Nephron progenitor cell (in vitro differentiated cells): ENCODE measurements around the gene PAAF1.

Experiments
- DNase-seq: peaks from one replicate; pipeline ENCODE4 v3.0.0; 2021
- H3K27ac Mint-ChIP-seq: 2 replicates; pipeline ENCODE4 v1.8.0; 2021; ENCODE audit warnings: mild to moderate bottlenecking, moderate library complexity, mixed read lengths
- H3K27me3 Mint-ChIP-seq: 2 replicates; pipeline ENCODE4 v1.8.0; 2021; ENCODE audit warnings: mild to moderate bottlenecking, low read depth, mixed read lengths; ENCODE audit not compliant: poor library complexity
- H3K36me3 Mint-ChIP-seq: 2 replicates; pipeline ENCODE4 v1.8.0; 2021; ENCODE audit warnings: low read depth, mixed read lengths
- H3K4me1 Mint-ChIP-seq: 2 replicates; pipeline ENCODE4 v1.8.0; 2021; ENCODE audit warnings: mixed read lengths
- H3K4me3 Mint-ChIP-seq: 2 replicates; pipeline ENCODE4 v1.8.0; 2021; ENCODE audit warnings: mild to moderate bottlenecking, moderate library complexity, mixed read lengths
- H3K9me3 Mint-ChIP-seq: 2 replicates; pipeline ENCODE4 v1.8.0; 2021; ENCODE audit warnings: mild to moderate bottlenecking, moderate library complexity, mixed read lengths
- TF ChIP-seq, protein P1 (sequence below): fragments of 200-600 bp; sonication (generic); IDR thresholded peaks from 2 replicates; pipeline ENCODE4 v1.5.0; 2021; ENCODE audit warnings: antibody characterized with exemption

The PAAF1 gene

DNA sequence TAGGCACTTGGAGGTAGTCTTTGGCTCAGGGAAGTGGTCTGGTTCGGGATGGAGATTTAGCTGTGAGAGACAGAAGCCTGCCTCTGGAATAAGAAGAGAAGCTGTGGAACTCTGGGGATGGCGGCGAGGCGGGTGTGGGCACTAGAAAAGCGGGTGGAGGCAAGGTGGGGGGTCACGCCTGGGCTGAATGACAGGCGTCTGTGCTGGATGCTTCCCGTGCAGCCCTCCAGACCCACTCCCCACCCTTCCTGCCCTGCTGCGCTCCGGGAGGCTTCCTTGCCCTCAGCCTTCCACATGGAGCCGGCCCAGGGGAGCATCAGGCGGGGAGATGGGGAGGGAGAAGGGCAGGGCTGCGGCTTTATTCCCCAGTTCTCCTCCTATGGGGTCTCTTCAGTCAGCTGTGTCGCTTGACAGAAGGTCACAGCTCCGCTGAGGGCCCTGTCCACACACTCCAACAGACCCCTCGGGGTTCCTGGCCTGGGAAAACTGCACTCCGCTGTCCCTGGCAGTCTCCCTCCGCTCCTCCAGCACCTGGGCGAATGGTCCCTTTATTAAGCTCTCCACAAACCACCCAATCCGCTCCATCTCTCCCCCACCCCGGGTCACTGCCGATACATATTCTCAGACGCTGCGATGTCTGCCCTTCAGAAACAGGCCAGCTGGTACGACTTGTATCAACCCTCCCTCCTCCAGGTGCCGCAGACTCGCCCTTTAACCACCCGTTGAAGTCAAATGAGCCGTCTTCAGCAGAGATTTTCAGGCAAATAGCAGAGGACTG lies 80.3 kb downstream of the PAAF1 start:
- Mint-ChIP-seq H3K9me3 (no peaks in the 10 kb centered on the region), H3K36me3 (no peaks in the 10 kb centered on the region), H3K27ac (peak overlapping the region; percentile 50), H3K4me3 (no peak overlapping the region), H3K27me3 (peaks cover 15% of the 10 kb centered on the region), H3K4me1 (peaks cover 46% of the 10 kb centered on the region)
- TF ChIP-seq, protein P1, sequence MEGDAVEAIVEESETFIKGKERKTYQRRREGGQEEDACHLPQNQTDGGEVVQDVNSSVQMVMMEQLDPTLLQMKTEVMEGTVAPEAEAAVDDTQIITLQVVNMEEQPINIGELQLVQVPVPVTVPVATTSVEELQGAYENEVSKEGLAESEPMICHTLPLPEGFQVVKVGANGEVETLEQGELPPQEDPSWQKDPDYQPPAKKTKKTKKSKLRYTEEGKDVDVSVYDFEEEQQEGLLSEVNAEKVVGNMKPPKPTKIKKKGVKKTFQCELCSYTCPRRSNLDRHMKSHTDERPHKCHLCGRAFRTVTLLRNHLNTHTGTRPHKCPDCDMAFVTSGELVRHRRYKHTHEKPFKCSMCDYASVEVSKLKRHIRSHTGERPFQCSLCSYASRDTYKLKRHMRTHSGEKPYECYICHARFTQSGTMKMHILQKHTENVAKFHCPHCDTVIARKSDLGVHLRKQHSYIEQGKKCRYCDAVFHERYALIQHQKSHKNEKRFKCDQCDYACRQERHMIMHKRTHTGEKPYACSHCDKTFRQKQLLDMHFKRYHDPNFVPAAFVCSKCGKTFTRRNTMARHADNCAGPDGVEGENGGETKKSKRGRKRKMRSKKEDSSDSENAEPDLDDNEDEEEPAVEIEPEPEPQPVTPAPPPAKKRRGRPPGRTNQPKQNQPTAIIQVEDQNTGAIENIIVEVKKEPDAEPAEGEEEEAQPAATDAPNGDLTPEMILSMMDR: no peak
- DNase-seq: no peak

DNA sequence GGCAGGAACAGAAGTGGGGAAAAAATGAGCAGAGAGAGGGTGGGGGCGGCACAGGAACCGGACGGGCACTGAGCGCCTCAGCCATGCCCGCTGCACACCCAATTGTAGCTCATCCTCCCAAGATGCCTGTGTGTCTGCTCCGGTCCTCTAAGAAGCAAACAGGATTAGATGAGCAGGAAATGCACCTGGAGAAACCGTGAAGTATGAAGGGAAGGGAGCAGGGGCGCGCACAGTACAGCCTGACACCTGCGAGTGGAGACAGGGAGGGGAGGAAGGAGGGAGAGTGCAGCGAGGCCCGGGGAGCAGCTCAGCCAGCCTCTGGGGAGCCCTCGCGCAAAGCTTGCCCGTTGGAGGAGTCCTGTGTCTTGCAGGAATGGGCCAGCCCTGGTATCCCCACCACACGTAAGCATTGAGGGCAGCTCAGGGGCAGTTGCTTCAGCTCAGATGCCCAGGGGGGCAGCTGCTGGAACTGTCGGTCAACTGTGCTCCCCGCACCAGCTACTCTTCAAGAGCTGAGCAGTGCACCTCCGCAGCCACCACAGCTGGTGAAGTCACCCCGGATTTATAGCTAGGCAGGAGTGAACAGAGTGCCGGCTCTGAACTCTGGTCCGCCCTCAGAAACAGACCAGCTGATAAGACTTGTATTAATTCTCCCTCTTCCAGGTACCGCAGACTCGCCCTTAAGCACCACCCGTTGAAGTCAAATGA lies 81.0 kb downstream of the PAAF1 start:
- H3K36me3 Mint-ChIP-seq: no peaks in the 10 kb centered on the region
- DNase-seq: no peak
- H3K27ac Mint-ChIP-seq: peak overlapping the region; percentile 57
- H3K4me1 Mint-ChIP-seq: peaks cover 38% of the 10 kb centered on the region
- H3K9me3 Mint-ChIP-seq: no peaks in the 10 kb centered on the region
- no peak overlapping the region for H3K4me3 Mint-ChIP-seq
- TF ChIP-seq, protein P1: no peak
- peaks cover 22% of the 10 kb centered on the region for H3K27me3 Mint-ChIP-seq

DNA sequence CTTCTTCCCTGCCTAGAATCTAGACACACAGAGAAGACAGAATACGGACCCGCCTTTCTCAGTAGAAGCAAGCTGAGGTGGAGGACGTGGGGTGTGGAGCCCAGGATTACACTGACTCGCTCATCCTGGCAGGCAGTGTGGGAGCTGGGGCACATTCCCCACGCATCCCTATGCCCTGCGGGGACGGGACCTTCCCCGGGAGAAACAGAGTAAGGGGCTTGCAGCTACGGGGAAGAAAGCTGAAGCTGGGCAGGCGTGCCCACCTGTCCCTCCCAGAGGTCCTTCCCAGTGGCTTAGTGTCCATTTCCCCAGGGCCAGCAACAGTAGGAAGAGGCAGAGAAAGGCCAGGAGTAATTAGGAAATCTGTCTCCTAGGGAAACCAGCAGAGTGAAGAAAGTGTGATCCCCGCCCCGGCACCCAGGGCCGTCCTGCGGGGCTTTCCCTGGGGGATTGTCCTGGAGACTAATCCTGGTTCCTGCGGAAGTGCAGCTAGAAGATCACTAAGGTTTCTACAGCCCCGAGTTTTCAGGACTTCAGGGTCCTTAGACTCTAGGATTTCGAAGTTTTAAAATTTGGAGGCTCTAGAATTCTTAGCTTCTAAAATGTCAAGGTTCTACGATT lies 81.8 kb downstream of the PAAF1 start:
- TF ChIP-seq, protein P1: no peak
- DNase-seq: no peak
- Mint-ChIP-seq H3K27ac (peak overlapping the region; percentile 57), H3K9me3 (no peaks in the 10 kb centered on the region), H3K4me1 (peaks cover 30% of the 10 kb centered on the region), H3K36me3 (no peaks in the 10 kb centered on the region), H3K27me3 (peaks cover 19% of the 10 kb centered on the region), H3K4me3 (no peak overlapping the region)

DNA sequence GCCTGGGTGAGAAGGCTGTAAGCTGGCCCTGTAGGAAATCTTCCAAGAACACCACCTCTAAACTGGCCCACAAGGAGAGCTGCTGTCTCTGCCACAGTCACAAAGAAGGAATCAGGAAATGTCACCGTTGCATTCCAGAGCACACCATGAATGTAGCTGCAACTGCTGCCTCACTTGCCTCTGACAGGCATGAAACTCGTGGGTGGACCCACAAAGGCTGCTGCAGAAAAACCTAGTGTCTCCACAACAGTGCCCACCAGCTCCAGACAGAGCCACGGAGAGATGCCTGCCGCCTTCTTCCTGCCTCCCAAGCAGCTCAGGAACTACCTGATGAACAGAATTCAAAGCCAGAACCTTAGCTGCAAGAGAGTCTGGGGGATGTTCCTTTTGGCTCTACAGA lies 84.5 kb downstream of the PAAF1 start:
- no peak for DNase-seq
- no peak overlapping the region for H3K4me3 Mint-ChIP-seq
- peaks cover 12% of the 10 kb centered on the region for H3K27me3 Mint-ChIP-seq

DNA sequence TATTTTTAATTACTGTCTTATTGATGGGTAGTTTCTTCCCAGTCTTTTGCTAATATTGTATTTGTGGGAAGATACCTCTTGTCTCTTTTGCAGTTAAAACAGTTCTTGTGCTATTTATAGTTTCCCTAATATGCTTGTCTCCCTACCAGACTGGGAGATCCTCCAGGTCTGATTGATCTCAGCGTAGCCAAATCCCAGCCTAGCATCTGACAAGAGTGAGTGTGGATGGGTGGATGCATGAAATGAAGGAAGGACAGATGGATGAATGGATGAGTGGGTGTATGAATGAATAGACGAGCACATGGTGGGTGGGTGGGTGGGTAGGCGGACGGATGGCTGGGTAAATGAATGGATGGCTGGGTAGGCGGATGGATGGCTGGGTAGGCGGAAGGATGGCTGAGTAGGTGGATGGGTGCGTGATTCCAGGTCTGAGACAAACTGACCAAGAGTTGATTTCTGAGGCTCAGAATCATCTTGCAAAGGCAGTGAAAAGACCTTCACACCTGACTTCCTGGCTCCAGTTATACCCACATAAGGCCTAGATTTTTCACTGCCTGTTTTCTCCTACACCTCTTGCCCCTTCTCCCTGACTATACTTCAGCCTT lies 85.4 kb downstream of the PAAF1 start:
- Mint-ChIP-seq H3K36me3 (no peaks in the 10 kb centered on the region), H3K4me1 (peaks cover 30% of the 10 kb centered on the region), H3K27me3 (peaks cover 12% of the 10 kb centered on the region), H3K27ac (no peak overlapping the region), H3K4me3 (no peak overlapping the region), H3K9me3 (no peaks in the 10 kb centered on the region)
- no peak for DNase-seq
- TF ChIP-seq, protein P1: no peak

More for the DNA sequence above, 84.5 kb downstream of the PAAF1 start:
- no peaks in the 10 kb centered on the region for H3K36me3 Mint-ChIP-seq
- no peaks in the 10 kb centered on the region for H3K9me3 Mint-ChIP-seq
- TF ChIP-seq, protein P1: no peak
- no peak overlapping the region for H3K27ac Mint-ChIP-seq
- H3K4me1 Mint-ChIP-seq: peaks cover 38% of the 10 kb centered on the region
